ENCODE data around the gene ACACA.

DNA sequence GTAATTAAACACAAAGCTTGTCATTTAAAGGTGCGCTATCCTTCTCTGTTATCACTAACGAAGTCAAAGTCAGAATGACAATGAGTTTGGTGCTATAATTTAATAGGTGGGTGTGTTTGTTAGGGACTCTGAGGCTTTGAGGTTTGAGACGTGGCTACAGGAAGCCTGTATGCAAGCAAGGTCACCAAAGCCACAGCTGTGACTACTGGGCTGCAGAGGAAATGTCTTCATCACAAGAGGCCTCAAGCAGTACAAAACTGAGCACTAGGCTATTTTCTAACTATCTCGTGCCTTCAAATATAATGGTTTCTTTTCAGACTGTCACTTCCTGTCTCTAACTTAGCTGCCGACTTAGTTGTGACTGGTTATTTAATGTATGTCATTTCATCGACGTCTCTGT is 316.7 kb downstream of the ACACA start:
- TF ChIP-seq, protein P1, sequence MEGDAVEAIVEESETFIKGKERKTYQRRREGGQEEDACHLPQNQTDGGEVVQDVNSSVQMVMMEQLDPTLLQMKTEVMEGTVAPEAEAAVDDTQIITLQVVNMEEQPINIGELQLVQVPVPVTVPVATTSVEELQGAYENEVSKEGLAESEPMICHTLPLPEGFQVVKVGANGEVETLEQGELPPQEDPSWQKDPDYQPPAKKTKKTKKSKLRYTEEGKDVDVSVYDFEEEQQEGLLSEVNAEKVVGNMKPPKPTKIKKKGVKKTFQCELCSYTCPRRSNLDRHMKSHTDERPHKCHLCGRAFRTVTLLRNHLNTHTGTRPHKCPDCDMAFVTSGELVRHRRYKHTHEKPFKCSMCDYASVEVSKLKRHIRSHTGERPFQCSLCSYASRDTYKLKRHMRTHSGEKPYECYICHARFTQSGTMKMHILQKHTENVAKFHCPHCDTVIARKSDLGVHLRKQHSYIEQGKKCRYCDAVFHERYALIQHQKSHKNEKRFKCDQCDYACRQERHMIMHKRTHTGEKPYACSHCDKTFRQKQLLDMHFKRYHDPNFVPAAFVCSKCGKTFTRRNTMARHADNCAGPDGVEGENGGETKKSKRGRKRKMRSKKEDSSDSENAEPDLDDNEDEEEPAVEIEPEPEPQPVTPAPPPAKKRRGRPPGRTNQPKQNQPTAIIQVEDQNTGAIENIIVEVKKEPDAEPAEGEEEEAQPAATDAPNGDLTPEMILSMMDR (IDR thresholded peaks at IDR 0.05; ENCODE audit: low read depth, low read length, poor library complexity, severe bottlenecking): no peak
- no peak for TF ChIP-seq EZH2phosphoT487 (IDR thresholded peaks at IDR 0.05; ENCODE audit: borderline replicate concordance, low read length)

Data from DOHH2 (cell line).